Loucy (cell line): ENCODE data around the gene TCP10L.
"Not testable (repeated sequence)": the region's sequence is repeated elsewhere in the genome, so short reads cannot be mapped to it uniquely, and the experiment has no call there.

Experiments
- H2AFZ ChIP-seq: fragments of 200-600 bp; sonication (generic); 2 replicates; pipeline ENCODE4 v1.6.0; 2016; ENCODE audit warnings: antibody characterized with exemption, mild to moderate bottlenecking, low read length, moderate library complexity
- H3F3A ChIP-seq: fragments of 200-600 bp; 2 replicates; pipeline ENCODE4 v1.6.0; 2016; ENCODE audit warnings: antibody characterized with exemption, low read depth, mild to moderate bottlenecking
- H3K27me3 ChIP-seq: fragments of 200-600 bp; sonication (generic); 2 replicates; pipeline ENCODE4 v1.6.1; 2014; ENCODE audit warnings: low read length, mild to moderate bottlenecking; ENCODE audit not compliant: insufficient read depth, poor library complexity, severe bottlenecking
- H3K36me3 ChIP-seq: fragments of 200-600 bp; sonication (generic); 2 replicates; pipeline ENCODE4 v1.6.1; 2016; ENCODE audit warnings: low read length; ENCODE audit not compliant: insufficient read depth
- H3K4me1 ChIP-seq: fragments of 200-600 bp; sonication (generic); 2 replicates; pipeline ENCODE4 v1.5.1; 2014; ENCODE audit warnings: low read length, mild to moderate bottlenecking; ENCODE audit not compliant: insufficient read depth, poor library complexity, severe bottlenecking
- H3K4me2 ChIP-seq: fragments of 200-600 bp; sonication (generic); 2 replicates; pipeline ENCODE4 v1.6.0; 2014; ENCODE audit warnings: antibody characterized with exemption, low read length, low read depth, mild to moderate bottlenecking; ENCODE audit not compliant: poor library complexity, severe bottlenecking
- H3K4me3 ChIP-seq: fragments of 200-600 bp; sonication (generic); 2 replicates; pipeline ENCODE4 v1.5.1; 2014; ENCODE audit warnings: low read length, mild to moderate bottlenecking, mixed read lengths; ENCODE audit not compliant: poor library complexity, severe bottlenecking
- H3K79me2 ChIP-seq: fragments of 200-600 bp; sonication (generic); 2 replicates; pipeline ENCODE4 v1.6.1; 2014; ENCODE audit warnings: low read length; ENCODE audit not compliant: insufficient read depth
- H3K9ac ChIP-seq: fragments of 200-600 bp; sonication (generic); 2 replicates; pipeline ENCODE4 v1.6.0; 2014; ENCODE audit warnings: mild to moderate bottlenecking, low read depth, low read length, moderate library complexity; ENCODE audit not compliant: poor library complexity, severe bottlenecking
- H3K9me2 ChIP-seq: fragments of 200-600 bp; sonication (generic); replicated peaks from 2 replicates; pipeline ENCODE4 v1.6.1; 2016; ENCODE audit warnings: low read depth, low read length, mixed read lengths
- H3K9me3 ChIP-seq: fragments of 200-600 bp; sonication (generic); 2 replicates; pipeline ENCODE4 v1.6.1; 2014; ENCODE audit warnings: mild to moderate bottlenecking, antibody characterized with exemption, low read length, low read depth; ENCODE audit not compliant: insufficient read depth
- H4K20me1 ChIP-seq: fragments of 200-600 bp; sonication (generic); 2 replicates; pipeline ENCODE4 v1.6.0; 2014; ENCODE audit warnings: antibody characterized with exemption, low read length, mild to moderate bottlenecking; ENCODE audit not compliant: insufficient read depth, poor library complexity, severe bottlenecking
- CTCF ChIP-seq: fragments of 200-600 bp; sonication (generic); conservative IDR thresholded peaks from 2 replicates; pipeline ENCODE4 v1.5.1; 2014; ENCODE audit warnings: mild to moderate bottlenecking, antibody characterized with exemption, low read length
- EZH2phosphoT487 ChIP-seq: fragments of 200-600 bp; IDR thresholded peaks from 2 replicates; pipeline ENCODE4 v1.6.1; 2018; ENCODE audit warnings: antibody characterized with exemption, mild to moderate bottlenecking, moderate library complexity, borderline replicate concordance

TCP10L gene

GRCh38 chr21:32611471-32611997 is 26.2 kb upstream of the TCP10L start:
- H3K9me2 ChIP-seq, result no peaks in the 10 kb centered on the region
- H3K79me2 ChIP-seq, result peaks cover 23% of the 10 kb centered on the region
- H3K4me2 ChIP-seq, result peak overlapping the region; percentile 86
- peak overlapping the region; percentile 95 for H2AFZ ChIP-seq
- H4K20me1 ChIP-seq, result peaks cover 14% of the 10 kb centered on the region
- H3K36me3 ChIP-seq, result peaks cover 9% of the 10 kb centered on the region; the same call in 1 of the 2 replicates
- peak overlapping the region; percentile 88 for H3K4me3 ChIP-seq
- H3K4me1 ChIP-seq, result peaks cover 15% of the 10 kb centered on the region
- no peak for TF ChIP-seq CTCF
- no peak for TF ChIP-seq EZH2phosphoT487
- H3F3A ChIP-seq, result no peaks in the 10 kb centered on the region
- H3K9ac ChIP-seq, result peak overlapping the region; percentile 83
- no peaks in the 10 kb centered on the region for H3K9me3 ChIP-seq
- no peaks in the 10 kb centered on the region for H3K27me3 ChIP-seq

- not testable (repeated sequence) for H3K9me3 ChIP-seq, H3K9me2 ChIP-seq, H3F3A ChIP-seq, H2AFZ ChIP-seq, H3K27me3 ChIP-seq
- Histone ChIP-seq H3K4me1 (peaks cover 15% of the 10 kb centered on the region), H4K20me1 (peaks cover 14% of the 10 kb centered on the region), H3K4me3 (peak overlapping the region; percentile 88), H3K9ac (peak overlapping the region; percentile 41), H3K36me3 (peaks cover 14% of the 10 kb centered on the region; the same call in 1 of the 2 replicates), H3K4me2 (peak overlapping the region; percentile 86), H3K79me2 (peaks cover 23% of the 10 kb centered on the region)
Observed at GRCh38 chr21:32610940-32611339, 25.6 kb upstream of the TCP10L start.

- Histone ChIP-seq H3K79me2 (peaks cover 23% of the 10 kb centered on the region), H3K9me2 (no peaks in the 10 kb centered on the region), H4K20me1 (peaks cover 14% of the 10 kb centered on the region), H3K9me3 (no peaks in the 10 kb centered on the region), H3K4me1 (peaks cover 15% of the 10 kb centered on the region), H3F3A (no peaks in the 10 kb centered on the region), H3K36me3 (peaks cover 29% of the 10 kb centered on the region; the same call in 1 of the 2 replicates), H3K4me3 (no peak overlapping the region), H3K27me3 (no peaks in the 10 kb centered on the region), H3K9ac (no peak overlapping the region), H3K4me2 (peak overlapping the region; percentile 86), H2AFZ (no peak overlapping the region)
- TF ChIP-seq CTCF (no peak), EZH2phosphoT487 (no peak)
Observed at GRCh38 chr21:32608851-32609250, 23.5 kb upstream of the TCP10L start.

GRCh38 chr21:32605469-32605868 is 20.1 kb upstream of the TCP10L start:
- H3K4me1 ChIP-seq, result peaks cover 7% of the 10 kb centered on the region
- H4K20me1 ChIP-seq, result peaks cover 7% of the 10 kb centered on the region
- H3K36me3 ChIP-seq, result peaks cover 37% of the 10 kb centered on the region; the same call in 1 of the 2 replicates
- TF ChIP-seq EZH2phosphoT487 (no peak), CTCF (no peak)
- H3K9me2 ChIP-seq, result no peaks in the 10 kb centered on the region
- H3K4me3 ChIP-seq, result no peak overlapping the region
- H3K4me2 ChIP-seq, result no peak overlapping the region
- peaks cover 10% of the 10 kb centered on the region for H3K79me2 ChIP-seq
- H3K9me3 ChIP-seq, result no peaks in the 10 kb centered on the region
- H3K9ac ChIP-seq, result no peak overlapping the region
- no peaks in the 10 kb centered on the region; the same call in 1 of the 2 replicates for H3F3A ChIP-seq
- no peak overlapping the region for H2AFZ ChIP-seq
- no peaks in the 10 kb centered on the region for H3K27me3 ChIP-seq
